ENCODE data around the gene PYCARD.

The PYCARD gene

GRCh38 chr16:31224092-31224955 lies 21.8 kb upstream of the PYCARD start:
- H3K9me3 ChIP-seq, result no peaks in the 10 kb centered on the region
- no peak for DNase-seq

GRCh38 chr16:31223044-31223443 lies 20.5 kb upstream of the PYCARD start:
- Histone ChIP-seq H3K4me3 (ENCODE audit: low read depth, low read length) (no peak overlapping the region), H3K27me3 (peaks cover 17% of the 10 kb centered on the region), H3K36me3 (no peaks in the 10 kb centered on the region), H3K9me3 (no peaks in the 10 kb centered on the region), H3K4me1 (no peaks in the 10 kb centered on the region)
- DNase-seq, result no peak
- TF ChIP-seq, protein P1, sequence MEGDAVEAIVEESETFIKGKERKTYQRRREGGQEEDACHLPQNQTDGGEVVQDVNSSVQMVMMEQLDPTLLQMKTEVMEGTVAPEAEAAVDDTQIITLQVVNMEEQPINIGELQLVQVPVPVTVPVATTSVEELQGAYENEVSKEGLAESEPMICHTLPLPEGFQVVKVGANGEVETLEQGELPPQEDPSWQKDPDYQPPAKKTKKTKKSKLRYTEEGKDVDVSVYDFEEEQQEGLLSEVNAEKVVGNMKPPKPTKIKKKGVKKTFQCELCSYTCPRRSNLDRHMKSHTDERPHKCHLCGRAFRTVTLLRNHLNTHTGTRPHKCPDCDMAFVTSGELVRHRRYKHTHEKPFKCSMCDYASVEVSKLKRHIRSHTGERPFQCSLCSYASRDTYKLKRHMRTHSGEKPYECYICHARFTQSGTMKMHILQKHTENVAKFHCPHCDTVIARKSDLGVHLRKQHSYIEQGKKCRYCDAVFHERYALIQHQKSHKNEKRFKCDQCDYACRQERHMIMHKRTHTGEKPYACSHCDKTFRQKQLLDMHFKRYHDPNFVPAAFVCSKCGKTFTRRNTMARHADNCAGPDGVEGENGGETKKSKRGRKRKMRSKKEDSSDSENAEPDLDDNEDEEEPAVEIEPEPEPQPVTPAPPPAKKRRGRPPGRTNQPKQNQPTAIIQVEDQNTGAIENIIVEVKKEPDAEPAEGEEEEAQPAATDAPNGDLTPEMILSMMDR (IDR thresholded peaks at IDR 0.05; ENCODE audit: low read depth, low read length), result no peak

More at GRCh38 chr16:31224092-31224955, 21.8 kb upstream of the PYCARD start:
- Histone ChIP-seq H3K27me3 (peaks cover 4% of the 10 kb centered on the region), H3K4me3 (ENCODE audit: low read depth, low read length) (no peak overlapping the region), H3K36me3 (no peaks in the 10 kb centered on the region), H3K4me1 (no peaks in the 10 kb centered on the region)
- TF ChIP-seq, protein P1 (IDR thresholded peaks at IDR 0.05; ENCODE audit: low read depth, low read length), result no peak

GRCh38 chr16:31221357-31222160 lies 19.0 kb upstream of the PYCARD start:
- Histone ChIP-seq H3K9me3 (no peaks in the 10 kb centered on the region), H3K4me1 (no peaks in the 10 kb centered on the region), H3K4me3 (ENCODE audit: low read depth, low read length) (no peak overlapping the region), H3K27me3 (peaks cover 32% of the 10 kb centered on the region), H3K36me3 (no peaks in the 10 kb centered on the region)
- TF ChIP-seq, protein P1 (IDR thresholded peaks at IDR 0.05; ENCODE audit: low read depth, low read length), result no peak
- no peak for DNase-seq

DNA sequence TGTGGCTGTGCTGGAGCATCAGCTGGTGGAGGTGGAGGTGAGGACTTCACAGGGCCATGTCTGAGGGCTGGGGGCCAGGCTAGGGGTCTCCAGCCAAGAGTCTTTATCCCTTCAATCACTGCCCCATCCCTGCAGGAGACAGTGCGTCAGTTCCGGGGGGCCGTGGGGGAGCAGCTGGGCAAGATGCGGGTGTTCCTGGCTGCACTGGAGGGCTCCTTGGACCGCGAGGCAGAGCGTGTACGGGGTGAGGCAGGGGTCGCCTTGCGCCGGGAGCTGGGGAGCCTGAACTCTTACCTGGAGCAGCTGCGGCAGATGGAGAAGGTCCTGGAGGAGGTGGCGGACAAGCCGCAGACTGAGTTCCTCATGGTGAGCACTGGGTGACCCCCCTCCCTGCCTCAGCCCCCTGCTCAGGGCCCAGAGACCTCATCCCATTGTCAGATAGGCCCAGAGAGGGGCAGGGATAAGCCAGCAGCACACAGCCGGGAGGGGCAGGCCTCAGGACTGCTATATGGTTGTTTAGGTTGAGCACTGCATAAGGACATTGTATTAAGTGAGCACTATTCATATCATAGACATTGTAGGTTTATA lies 16.7 kb upstream of the PYCARD start:
- Histone ChIP-seq H3K9me3 (no peaks in the 10 kb centered on the region), H3K36me3 (no peaks in the 10 kb centered on the region), H3K27me3 (peaks cover 55% of the 10 kb centered on the region), H3K4me1 (no peaks in the 10 kb centered on the region), H3K4me3 (ENCODE audit: low read depth, low read length) (no peak overlapping the region)
- TF ChIP-seq, protein P1 (IDR thresholded peaks at IDR 0.05; ENCODE audit: low read depth, low read length), result no peak
- DNase-seq, result no peak

GRCh38 chr16:31217136-31217530 lies 14.6 kb upstream of the PYCARD start:
- peaks cover 74% of the 10 kb centered on the region for H3K27me3 ChIP-seq
- no peaks in the 10 kb centered on the region for H3K4me1 ChIP-seq
- no peak for DNase-seq
- TF ChIP-seq, protein P1 (IDR thresholded peaks at IDR 0.05; ENCODE audit: low read depth, low read length), result no peak
- H3K9me3 ChIP-seq, result no peaks in the 10 kb centered on the region
- H3K4me3 ChIP-seq (ENCODE audit: low read depth, low read length), result no peak overlapping the region
- no peaks in the 10 kb centered on the region for H3K36me3 ChIP-seq
